Measurements from ENCODE around the gene GNAO1.

Gene GNAO1

DNA sequence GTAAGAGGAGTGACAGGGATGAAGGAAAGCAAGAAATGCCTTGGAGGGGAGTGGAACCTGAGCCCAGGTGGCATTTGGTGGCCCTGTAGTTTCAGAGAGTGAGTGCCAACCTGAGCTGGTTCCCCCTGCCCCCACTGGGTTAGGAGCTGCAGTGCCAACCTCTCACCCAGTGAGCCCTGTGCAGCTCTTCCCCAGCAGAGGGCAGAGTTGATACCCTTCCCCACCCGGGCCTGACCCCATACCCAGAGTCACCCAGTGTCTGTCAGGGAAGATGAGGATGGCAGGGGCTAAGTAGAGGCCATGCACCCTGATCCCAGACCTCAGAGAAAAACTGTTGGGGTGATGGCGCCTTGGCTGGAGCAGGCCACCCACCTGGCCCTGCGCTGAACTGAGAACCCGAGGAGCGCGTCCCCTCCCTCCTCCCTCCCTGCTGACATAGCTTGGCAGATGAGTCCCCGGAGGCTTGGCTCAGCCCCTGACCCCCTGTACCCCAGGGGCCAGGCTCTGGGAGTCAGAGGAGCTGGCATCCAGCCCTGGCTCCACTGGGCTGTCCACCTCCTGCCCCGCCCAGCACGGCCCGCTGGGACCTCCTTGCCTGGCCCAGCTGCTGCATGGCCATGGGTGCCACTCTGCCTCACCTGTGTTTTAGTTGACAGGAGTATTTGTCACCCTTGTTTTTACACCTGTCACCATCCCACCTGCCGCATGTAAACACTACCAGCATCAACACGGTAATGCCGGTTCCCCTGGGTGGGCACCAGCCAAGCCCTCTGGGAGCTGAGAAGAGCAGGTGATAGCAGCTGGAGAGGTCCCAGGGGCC, 120.1 kb downstream of the GNAO1 start:
- DNase-seq (ENCODE audit: low read depth), result no peak

GRCh38 chr16:56312028-56312300, 120.7 kb downstream of the GNAO1 start:
- DNase-seq (ENCODE audit: low read depth), result no peak

DNA sequence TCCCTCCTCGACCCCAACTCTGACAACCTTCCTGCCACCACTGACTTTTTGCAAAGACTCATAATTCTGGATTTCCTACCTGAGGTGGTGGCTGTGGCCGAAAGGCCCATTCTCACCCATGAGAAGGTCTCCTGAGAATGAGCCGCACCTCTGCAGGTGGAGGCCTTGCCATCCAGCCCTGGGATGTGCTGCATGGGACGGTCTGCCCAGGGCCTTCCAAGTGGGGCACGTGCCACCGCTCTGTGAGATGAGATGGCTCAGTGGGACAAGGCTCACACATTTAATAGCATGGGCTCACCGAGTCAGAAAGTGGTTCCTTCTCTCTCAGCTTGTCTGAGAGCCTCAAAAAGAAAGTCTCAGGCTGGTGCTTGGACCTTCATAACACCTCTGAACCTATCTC, 121.3 kb downstream of the GNAO1 start:
- DNase-seq (ENCODE audit: low read depth), result no peak

DNA sequence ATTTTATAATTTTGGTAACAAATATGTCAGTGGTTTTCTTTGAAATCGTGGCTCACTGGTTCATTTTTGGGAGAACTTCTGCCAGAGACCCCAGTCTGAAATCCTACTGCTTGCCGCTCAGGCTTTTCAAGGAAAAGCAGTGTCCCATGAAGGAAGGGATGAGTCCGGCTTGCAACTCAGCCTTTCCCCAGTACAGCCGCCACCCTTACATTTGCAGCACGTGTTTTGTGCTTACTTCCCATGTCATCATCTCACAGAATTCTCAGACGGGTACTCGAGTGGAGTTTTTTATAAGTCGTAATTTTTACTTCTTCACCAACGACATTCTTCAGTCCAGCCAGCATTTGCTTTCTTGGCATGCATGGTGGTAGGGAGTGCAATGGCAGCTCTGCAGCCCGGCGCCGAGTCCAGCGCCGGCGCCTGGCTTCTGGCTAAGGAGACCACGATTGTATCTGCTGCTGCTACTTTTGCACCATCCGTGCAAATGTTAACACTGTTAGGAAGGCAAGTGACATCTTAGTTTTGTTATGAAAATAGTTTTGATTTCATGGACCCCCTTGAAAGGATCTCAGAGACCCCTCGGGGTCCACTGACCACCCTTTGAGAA, 123.1 kb downstream of the GNAO1 start:
- DNase-seq (ENCODE audit: low read depth), result no peak

DNA sequence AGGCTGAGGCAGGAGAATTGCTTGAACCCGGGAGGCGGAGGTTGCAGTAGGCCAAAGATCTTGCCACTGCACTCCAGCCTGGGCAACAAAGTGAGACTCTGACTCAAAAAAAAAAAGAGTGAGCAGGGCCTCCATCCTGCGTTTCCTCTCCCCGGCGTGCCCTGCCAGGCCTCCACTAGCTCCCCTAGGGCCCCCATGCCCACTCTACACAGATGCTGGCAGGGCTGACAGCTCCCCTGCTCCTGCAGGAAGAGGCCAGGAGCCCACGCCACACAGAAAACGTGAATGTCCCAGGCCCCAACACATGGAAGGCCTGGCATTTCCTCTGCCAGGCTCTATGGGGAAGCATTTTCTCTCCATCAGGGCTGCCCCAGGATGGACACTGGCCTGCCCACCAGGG, 124.7 kb downstream of the GNAO1 start:
- no peak for DNase-seq (ENCODE audit: low read depth)

DNA sequence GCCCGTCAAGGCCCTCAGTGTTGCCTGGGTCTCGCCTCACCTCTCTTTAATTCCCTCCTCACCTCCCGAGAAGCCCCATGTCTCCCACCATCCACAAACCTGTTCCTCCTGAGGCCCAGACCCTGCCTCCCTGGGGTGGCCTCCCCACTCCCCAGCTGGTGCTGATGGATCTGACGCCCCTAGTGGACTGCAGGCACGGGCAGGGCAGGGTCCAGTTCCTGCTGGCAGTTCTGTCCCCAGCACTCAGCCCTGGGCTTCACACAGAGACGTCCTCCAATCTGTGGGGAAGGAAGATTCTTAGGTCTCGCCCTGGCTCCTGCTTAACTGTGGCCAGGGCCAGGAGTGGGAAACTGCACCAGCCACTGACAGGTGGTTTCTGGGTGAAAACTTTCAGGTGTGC, 125.3 kb downstream of the GNAO1 start:
- no peak for DNase-seq (ENCODE audit: low read depth)

DNA sequence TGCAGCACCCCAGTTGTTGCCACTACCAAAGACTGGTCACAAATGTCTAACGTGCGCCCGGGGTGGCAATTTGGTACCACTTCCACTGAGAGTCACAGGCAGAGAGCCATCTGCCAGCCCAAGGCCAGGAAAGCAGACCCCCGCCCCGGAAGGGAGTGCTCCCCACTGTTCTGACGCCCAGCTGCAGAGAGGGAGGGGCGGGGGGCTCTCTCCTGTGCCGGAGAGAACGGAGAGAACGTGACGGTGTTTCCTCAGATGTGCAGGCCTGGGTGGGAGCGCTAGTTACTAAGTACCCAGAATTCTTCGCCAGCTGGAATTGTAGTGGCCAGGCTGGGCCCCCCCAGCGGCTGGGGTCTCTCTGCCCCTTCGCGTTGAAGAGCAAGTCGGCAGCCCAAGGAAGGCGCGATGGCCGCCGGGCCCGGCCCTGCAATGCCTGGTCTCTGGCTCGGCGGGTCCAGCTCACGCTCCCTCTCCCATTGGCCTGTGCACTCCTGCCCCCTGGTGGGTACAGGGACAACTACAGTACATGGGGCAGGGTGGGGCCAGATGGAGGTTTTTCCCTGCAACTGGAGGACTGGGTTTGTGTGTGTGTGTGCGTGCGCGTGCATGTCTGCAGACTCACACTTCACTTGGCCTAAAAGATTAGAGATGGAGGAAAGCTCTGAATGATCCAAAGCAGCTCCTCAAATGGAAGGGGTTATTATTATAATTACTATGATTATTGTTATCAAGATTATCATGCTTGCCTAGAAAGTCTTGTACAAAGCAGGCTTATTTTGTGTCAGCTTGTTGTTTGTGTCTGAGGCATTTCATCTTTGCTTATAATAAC, 126.9 kb downstream of the GNAO1 start:
- peak; percentile 58 for DNase-seq (ENCODE audit: low read depth)

DNA sequence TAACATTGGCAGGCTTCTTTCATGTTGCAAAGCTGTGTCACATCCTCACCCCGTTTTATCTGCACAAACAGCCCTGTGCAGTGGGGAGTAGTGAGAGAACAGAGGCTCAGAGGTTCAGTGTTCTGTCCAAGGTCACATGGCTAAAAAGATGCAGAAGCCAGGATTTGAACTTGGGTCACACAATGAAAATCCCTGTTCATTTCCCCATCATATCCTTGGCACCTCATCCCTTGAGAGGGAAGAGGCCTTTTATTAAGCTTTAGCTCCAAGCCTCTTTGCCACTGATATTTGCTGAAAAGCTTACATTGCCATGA, 127.5 kb downstream of the GNAO1 start:
- no peak for DNase-seq (ENCODE audit: low read depth)

DNA sequence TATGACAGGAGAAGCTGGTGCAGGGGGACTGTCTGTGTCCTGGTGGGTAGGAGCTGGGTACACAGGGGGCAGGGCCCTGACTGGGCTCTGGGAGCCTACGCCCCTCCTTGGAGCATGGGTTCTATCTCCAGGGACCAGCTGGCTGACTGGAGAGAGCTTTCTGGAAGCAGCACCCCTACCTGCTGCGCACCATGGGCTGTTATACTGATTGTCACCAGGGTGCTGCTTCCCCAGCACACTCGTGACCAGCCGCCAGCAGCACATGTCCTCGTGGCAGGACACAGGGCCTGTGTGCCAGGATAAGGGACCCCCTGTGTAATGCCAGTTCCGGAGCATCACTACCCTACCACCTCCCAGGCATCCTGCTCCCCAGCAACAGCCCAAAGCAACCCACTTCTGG, 128.1 kb downstream of the GNAO1 start:
- DNase-seq (ENCODE audit: low read depth), result no peak

GRCh38 chr16:56320056-56320455, 128.8 kb downstream of the GNAO1 start:
- DNase-seq (ENCODE audit: low read depth), result no peak

DNA sequence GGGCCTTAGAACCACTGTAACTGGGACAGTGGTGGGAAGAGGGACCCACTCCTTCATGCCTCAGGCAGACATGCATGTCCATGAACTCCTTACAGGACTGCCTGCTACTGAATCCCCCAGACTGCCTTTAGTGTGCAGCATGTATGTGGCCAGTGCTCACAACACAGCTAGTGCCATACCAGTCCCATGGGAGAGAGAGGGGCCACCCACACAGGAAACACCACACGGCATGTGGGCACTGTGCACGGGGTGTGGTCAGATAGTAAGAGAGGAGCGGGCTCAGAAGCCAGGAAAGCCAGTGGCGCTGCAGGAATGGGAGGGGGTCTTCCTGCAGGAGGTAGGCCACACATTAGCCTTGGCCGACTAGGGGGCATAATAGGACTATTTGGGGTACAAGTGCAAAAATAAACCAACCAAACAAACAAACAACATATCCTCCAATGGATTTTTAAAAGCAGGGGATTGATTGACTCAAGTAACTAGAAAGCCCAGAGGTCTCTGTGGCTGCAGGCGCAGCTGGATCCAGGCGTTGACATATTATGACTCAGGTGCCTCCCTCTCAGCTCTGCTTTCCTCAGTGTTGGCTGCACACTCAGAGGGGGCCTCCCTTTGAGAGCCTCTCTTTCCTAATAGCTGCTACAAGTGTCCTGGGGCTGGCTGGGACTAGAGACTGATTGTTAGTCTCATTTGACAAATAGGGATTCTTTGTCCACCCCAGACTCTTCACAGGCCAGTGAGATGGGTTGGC, 129.7 kb downstream of the GNAO1 start:
- no peak for DNase-seq (ENCODE audit: low read depth)

- DNase-seq (ENCODE audit: low read depth), result no peak
Observed at GRCh38 chr16:56321571-56321970, 130.3 kb downstream of the GNAO1 start.

DNA sequence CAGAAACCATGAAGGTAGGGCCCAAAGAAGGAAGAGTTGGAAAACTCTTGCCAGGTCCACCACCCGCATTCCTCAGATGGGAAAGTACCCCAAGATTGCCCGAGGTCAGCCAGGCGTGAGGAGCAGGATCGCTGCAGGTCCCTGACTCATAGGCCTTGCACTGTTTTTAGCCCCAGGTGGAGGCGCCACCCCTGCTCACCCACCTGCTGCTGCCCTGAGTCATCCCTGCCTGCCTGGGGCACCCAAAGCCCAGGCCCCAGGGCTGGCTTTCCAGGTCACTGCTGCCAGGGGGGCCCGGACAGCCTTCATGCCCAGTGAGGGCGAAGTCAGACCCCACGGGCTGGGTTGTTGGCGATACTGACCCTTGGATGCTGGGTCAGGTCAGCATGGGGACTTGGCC, 133.1 kb downstream of the GNAO1 start:
- no peak for DNase-seq (ENCODE audit: low read depth)

DNA sequence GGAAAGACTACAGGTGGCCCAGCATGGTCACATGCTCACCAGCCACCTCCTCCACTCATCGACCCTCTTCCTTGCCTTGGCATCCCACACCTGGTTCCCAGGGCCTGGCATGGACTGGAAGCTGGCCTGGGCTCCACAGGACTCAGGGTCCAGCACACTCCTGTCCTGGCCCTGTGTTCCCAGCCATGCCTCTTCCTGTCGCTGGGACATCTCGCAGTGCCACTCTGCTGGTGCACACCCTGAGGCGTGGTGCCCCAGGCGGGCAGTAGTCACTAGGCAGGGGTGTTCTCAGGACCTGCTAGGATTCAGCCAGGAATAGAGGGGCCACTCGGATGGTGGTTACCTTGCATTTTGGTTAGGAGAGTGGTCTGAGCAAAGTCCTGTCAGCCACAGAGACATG, 134.7 kb downstream of the GNAO1 start:
- DNase-seq (ENCODE audit: low read depth), result no peak

DNA sequence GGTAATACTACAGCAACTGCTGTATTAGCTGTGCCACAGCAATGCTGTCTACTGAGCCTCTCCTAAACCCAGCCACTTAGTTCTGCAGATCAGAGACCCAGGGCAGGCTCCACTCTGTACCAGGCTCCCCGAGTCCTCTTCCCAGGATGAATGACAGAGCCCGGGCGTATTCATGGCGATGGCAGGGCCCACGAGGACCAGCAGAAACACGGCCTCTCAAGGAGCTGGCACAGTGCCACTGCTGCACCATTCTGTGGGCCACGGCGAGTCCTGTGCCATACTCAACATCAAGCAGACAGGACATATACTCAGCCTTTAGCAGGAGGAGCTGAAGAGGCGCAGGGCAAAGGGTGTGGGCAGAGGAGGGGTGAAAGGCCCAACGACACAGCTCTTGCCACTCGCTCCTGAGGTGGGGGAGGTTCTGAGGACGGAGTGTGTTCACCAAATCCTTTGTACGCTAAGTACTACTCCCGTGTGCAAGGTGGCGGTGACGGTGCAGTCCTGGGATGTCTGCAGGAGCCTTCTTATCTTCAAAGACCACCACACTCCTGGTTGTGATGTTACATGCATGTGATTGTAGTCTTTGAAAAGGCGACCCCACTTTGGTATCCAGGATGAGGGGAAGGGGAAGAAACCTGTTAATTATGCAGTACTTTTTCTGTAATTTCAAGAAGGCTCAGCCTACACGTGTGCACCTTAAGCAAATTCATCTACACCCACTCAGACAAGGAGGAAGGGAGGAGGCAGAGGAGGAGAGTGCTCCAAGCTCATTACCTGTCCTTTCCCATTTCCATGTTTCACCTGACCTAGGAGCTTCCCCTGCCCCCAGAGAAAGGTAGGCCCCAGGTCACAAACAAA, 136.0 kb downstream of the GNAO1 start:
- DNase-seq (ENCODE audit: low read depth), result no peak

DNA sequence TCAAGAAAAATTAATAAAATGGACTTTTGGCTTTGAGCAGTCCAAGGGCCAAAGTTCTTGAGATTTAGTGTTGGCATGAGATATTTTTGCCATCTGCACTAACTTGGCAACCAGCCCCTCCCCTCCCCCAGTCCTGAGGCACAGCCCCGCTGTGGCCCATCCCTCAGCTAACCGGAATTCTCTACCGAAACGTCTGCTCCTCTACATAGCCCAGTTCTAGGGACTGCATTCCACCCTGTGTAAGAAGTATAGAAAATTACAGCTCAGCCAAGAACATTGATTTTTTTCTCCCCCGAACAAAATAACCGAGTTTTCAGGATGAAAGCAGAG, 136.6 kb downstream of the GNAO1 start:
- no peak for DNase-seq (ENCODE audit: low read depth)

DNA sequence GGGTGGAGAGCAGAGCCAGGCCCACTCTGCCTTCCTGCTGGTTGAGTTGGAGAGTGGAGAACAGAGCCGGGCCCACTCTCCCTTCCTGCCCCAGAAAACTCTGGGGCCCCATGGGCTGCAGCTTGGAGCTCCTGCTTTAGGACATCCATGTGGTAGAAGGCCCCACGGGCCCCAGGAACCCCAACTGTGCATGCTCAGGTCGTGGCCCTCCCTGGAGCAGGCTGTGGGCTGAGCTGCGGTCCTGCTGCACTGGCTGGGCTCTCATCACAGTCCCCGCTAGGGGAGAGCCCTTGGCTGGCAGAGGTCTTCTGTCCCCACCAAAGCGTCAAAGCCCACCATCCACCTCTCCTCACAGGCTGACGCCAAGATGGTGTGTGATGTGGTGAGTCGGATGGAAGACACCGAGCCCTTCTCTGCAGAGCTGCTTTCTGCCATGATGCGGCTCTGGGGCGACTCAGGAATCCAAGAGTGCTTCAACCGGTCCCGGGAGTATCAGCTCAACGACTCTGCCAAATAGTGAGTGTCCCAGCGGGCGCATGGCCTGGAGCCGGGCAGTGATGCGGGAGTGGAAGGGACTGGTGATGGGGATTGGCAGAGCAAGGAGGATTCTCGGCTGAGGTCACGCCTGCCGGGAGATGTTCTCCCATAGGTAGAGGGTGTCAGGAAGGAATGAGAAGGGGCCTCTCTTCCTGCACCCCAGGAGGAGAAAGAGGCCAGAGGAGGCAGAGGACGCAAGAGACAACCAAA, 137.2 kb downstream of the GNAO1 start:
- no peak for DNase-seq (ENCODE audit: low read depth)

DNA sequence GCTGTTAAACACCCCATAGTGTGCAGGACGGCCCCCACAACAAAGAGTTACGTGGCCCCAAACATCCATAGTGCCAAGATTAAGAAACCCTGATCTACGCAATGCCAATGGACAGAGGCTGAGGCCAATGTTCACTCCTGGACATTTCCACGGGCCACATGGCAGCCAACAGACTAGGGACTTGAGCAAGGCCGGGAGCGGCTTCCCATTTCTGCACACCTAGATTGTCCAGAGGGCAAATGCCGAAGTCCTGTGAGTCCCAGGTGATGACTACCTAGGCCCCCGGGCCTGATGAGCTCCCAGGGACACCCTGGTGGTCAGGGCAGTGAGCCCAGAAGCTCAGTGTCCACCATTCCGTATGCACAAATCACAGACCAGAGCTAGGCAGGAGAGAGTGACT, 138.6 kb downstream of the GNAO1 start:
- no peak for DNase-seq (ENCODE audit: low read depth)

- DNase-seq (ENCODE audit: low read depth), result no peak
Observed at GRCh38 chr16:56330476-56330875, 139.2 kb downstream of the GNAO1 start.

DNA sequence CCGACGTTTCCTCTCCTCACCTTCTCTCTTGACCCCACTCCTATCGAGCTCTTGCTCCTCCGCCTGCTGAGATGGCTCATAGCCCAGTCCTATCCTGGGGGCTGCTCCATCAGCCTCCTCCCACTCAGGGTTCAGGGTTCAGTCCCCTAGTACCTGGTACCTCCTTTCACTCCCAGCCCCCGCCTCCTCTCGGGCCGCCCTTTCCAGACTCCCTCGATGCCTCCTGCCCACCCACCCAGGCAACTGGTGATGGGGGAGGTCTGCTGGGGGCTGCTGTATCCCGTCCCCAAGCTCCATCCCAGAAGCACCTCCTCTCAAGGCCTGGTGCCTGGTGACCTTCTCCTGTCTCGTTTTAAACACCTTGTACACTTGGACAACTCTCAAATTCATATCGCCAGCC, 140.1 kb downstream of the GNAO1 start:
- no peak for DNase-seq (ENCODE audit: low read depth)

DNA sequence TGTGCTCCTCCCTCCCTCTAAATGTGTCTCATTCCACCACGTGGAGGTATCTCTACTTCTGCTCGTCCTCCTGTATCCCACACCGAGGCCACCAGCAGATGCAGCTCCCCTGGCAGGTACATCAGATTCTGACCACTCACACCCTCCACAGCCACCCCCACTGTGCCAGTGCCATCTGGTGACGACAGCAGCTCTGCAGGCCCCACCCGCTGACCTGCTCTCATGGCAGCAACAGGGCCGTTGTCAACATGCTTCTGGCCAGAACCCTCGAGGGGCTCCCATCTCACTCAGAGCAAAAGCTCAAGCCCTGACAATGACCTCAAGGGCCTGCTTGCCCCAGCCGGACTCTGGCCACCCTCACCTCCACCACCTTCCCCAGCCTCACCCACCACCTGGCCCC, 140.6 kb downstream of the GNAO1 start:
- DNase-seq (ENCODE audit: low read depth), result no peak
